Adrenal gland (tissue), 12 donors: ENCODE measurements around the gene ZC3H11A. TPM values are rescaled to one million over a fixed set of nuclear protein-coding genes. Genes with fewer than 3 reads are reported as not detected.

Experiments used
- DNase-seq, 7 donors: peaks; one replicate each; pipeline ENCODE4 v3.0.0-alpha.2; 2019 to 2020
- H3K27ac ChIP-seq, 5 donors: fragments of 200-600 bp; sonication (generic) in 4 of 5; 1 replicate in 3 of 5; 2 replicates in 2 of 5; pipeline versions ENCODE4 v1.5.1 to v1.8.0; 2016 to 2020; ENCODE audit warnings: mild to moderate bottlenecking in 1 of 5
- H3K27me3 ChIP-seq: fragments of 200-600 bp; 2 replicates; pipeline ENCODE4 v1.8.0; 2021
- H3K36me3 ChIP-seq, 2 donors: fragments of 200-600 bp; replicated peaks in 1 of 2; 1 replicate in 1 of 2; 2 replicates in 1 of 2; pipeline versions ENCODE4 v1.5.1 to v1.8.0; 2018 to 2022
- H3K4me1 ChIP-seq, 2 donors: fragments of 200-600 bp; replicated peaks in 1 of 2; 1 replicate in 1 of 2; 2 replicates in 1 of 2; pipeline versions ENCODE4 v1.5.1 to v1.8.0; 2018 to 2021
- H3K4me3 ChIP-seq, 4 donors: fragments of 200-600 bp; sonication (generic) in 3 of 4; one replicate each; pipeline ENCODE4 v1.5.1; 2016 to 2018
- H3K9me3 ChIP-seq, 3 donors: fragments of 200-600 bp; sonication (generic) in 1 of 3; replicated peaks in 1 of 3; 1 replicate in 2 of 3; 2 replicates in 1 of 3; pipeline versions ENCODE4 v1.5.1 to v1.8.0; 2016 to 2021
- POLR2A ChIP-seq, 2 donors: fragments of 450-650 bp; IDR thresholded peaks; one replicate each; pipeline ENCODE4 v1.6.1; 2017; ENCODE audit warnings: antibody characterized with exemption in 2 of 2, mild to moderate bottlenecking in 2 of 2, moderate library complexity in 1 of 2
- WGBS, 4 donors: extraction: QIAGEN DNeasy Blood & Tissue Kit in 2 of 4; methylation state at CpG; one replicate each; pipeline versions ENCODE4 v1.1.5 to v1.1.7; 2013 to 2017; 5-methylcytosine and 5-hydroxymethylcytosine counted together
- intact Hi-C, 2 donors: fragments of 100-400 bp; cut with DNase I; formaldehyde crosslinking; loops; one replicate each; pipeline versions ENCODE4 v1.14.1 to v1.15.0; 2022 to 2023
- polyA plus RNA-seq, 3 donors: library from polyadenylated mRNA; stranded (reverse); fragments of 200-250 nt in 2 of 3; fragments of 350-450 nt in 1 of 3; fragmentation: Illumina TruSeq in 1 of 3; extraction: RNeasy Lipid Tissue Mini Kit (QIAGEN cat#74804) in 1 of 3; gene quantifications; one replicate each; pipeline ENCODE4 v1.2.3, GENCODE V29; 2013 to 2014
- total RNA-seq, 9 donors: library from RNA; depleted of rRNA in 4 of 9; stranded (reverse); fragments of >200 nt in 4 of 9; fragments of 120-200 nt in 1 of 9; fragmentation: NEBNext Ultra II Directional in 1 of 9; extraction: Animal tissue kit (Norgen Biotek cat#: 25700) in 1 of 9; gene quantifications; one replicate each; pipeline versions ENCODE4 v1.1.0 to v1.2.4, GENCODE V29; 2013 to 2023
- TF ChIP-seq, protein P1 (sequence below), 6 experiments: fragments of 450-650 bp in 4 of 6; fragments of 200-600 bp in 2 of 6; sonication (generic) in 1 of 6; IDR thresholded peaks; 1 replicate in 5 of 6; 2 replicates in 1 of 6; pipeline versions ENCODE4 v1.5.1 to v1.8.0; 2016 to 2021; ENCODE audit warnings: antibody characterized with exemption in 6 of 6, mild to moderate bottlenecking in 2 of 6, moderate library complexity in 1 of 6
- donor health status: healthy with polysubstance abuse.
- donor health status: Bipolar disorder and iron deficiency.
- donor health status: DM: yes; HTN: yes; CAD: no.
- donor health status: DM: no; HTN: no; CAD: no.
- donor health status: DM: no; HTN: no; CAD: no.
- donor health status: DM: yes; HTN: yes; CAD: no.

Gene ZC3H11A
- total and polyA plus RNA-seq, 12 donors, result 45.7 to 108 (median 75.8) TPM

GRCh38 chr1:203818399-203818798, 23.0 kb downstream of the ZC3H11A start:
- H3K27ac ChIP-seq, result no peak overlapping the region
- 91 to 97% (median 94%) methylated on average over 6 of the region's 6 CpGs for WGBS, 4 donors
- H3K4me3 ChIP-seq, result no peak overlapping the region
- no peak for DNase-seq
- intact Hi-C loops, result no loop called here
- no peaks in the 10 kb centered on the region for H3K27me3 ChIP-seq
- H3K9me3 ChIP-seq, result no peaks in the 10 kb centered on the region
- H3K36me3 ChIP-seq, result peaks cover 0 to 72% of the 10 kb centered on the region in 2 donors
- H3K4me1 ChIP-seq, result peaks cover 0 to 8% of the 10 kb centered on the region in 2 donors
- no peak for TF ChIP-seq POLR2A (IDR thresholded peaks at IDR 0.05)
- TF ChIP-seq, protein P1, sequence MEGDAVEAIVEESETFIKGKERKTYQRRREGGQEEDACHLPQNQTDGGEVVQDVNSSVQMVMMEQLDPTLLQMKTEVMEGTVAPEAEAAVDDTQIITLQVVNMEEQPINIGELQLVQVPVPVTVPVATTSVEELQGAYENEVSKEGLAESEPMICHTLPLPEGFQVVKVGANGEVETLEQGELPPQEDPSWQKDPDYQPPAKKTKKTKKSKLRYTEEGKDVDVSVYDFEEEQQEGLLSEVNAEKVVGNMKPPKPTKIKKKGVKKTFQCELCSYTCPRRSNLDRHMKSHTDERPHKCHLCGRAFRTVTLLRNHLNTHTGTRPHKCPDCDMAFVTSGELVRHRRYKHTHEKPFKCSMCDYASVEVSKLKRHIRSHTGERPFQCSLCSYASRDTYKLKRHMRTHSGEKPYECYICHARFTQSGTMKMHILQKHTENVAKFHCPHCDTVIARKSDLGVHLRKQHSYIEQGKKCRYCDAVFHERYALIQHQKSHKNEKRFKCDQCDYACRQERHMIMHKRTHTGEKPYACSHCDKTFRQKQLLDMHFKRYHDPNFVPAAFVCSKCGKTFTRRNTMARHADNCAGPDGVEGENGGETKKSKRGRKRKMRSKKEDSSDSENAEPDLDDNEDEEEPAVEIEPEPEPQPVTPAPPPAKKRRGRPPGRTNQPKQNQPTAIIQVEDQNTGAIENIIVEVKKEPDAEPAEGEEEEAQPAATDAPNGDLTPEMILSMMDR (IDR thresholded peaks at IDR 0.05), result no peak

DNA sequence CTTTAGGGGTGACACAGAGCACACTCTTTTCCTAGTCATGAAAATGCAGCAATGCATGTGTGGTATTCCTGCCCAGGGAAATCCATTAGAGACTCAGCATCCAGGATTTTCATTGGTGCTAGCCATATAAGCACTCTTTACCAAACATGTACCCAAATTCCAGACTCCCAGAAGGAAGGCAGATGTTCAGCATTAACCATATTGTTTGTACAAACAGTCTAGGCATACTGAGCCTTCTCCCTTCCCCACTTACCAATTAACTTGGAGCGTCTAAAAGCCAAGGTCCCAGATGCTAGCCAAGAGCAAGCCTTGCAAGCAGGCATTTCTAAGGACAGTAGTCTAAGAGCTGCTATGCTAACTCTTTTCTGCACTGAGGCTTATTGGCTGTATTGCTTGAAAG, 27.9 kb downstream of the ZC3H11A start:
- Histone ChIP-seq H3K4me1 (peaks cover 0 to 21% of the 10 kb centered on the region in 2 donors), H3K27ac (peak overlapping the region in 1 of 5 donors; percentile 6), H3K27me3 (no peaks in the 10 kb centered on the region), H3K36me3 (peaks cover 0 to 63% of the 10 kb centered on the region in 2 donors), H3K4me3 (no peak overlapping the region), H3K9me3 (no peaks in the 10 kb centered on the region)
- no peak for DNase-seq
- intact Hi-C loops, result no loop called here
- 25 to 65% (median 38%) methylated on average over 1 of the region's 1 CpG for WGBS, 4 donors
- TF ChIP-seq, protein P1 (IDR thresholded peaks at IDR 0.05), result no peak
- no peak for TF ChIP-seq POLR2A (IDR thresholded peaks at IDR 0.05)

GRCh38 chr1:203826175-203826574, 30.8 kb downstream of the ZC3H11A start:
- DNase-seq, result no peak
- H3K4me1 ChIP-seq, result peaks cover 4 to 35% of the 10 kb centered on the region in 2 donors
- WGBS, 4 donors, result 94 to 96% (median 96%) methylated on average over 2 of the region's 2 CpGs
- TF ChIP-seq POLR2A (IDR thresholded peaks at IDR 0.05), result no peak
- TF ChIP-seq, protein P1 (IDR thresholded peaks at IDR 0.05), result no peak
- no peaks in the 10 kb centered on the region for H3K27me3 ChIP-seq
- no peaks in the 10 kb centered on the region for H3K9me3 ChIP-seq
- H3K36me3 ChIP-seq, result peaks cover 0 to 61% of the 10 kb centered on the region in 2 donors
- intact Hi-C loops, result no loop called here
- no peak overlapping the region for H3K4me3 ChIP-seq
- no peak overlapping the region for H3K27ac ChIP-seq

GRCh38 chr1:203828002-203828401, 32.6 kb downstream of the ZC3H11A start:
- WGBS, 4 donors, result 66 to 77% (median 74%) methylated on average over 5 of the region's 5 CpGs

More at GRCh38 chr1:203828002-203828401, 32.6 kb downstream of the ZC3H11A start:
- no peaks in the 10 kb centered on the region for H3K9me3 ChIP-seq
- TF ChIP-seq, protein P1 (IDR thresholded peaks at IDR 0.05), result no peak
- TF ChIP-seq POLR2A (IDR thresholded peaks at IDR 0.05), result no peak
- no peak overlapping the region for H3K4me3 ChIP-seq
- intact Hi-C loops, result no loop called here
- H3K36me3 ChIP-seq, result peaks cover 0 to 62% of the 10 kb centered on the region in 2 donors
- no peaks in the 10 kb centered on the region for H3K27me3 ChIP-seq
- peak overlapping the region in 2 of 5 donors; percentile 65 to 76 for H3K27ac ChIP-seq
- DNase-seq, result no peak
- peaks cover 4 to 32% of the 10 kb centered on the region in 2 donors for H3K4me1 ChIP-seq
